Measurements from ENCODE around the gene CLMP.

GRCh38 chr11:123169821-123170220, 25.2 kb downstream of the CLMP start:
- TF ChIP-seq POLR2A (IDR thresholded peaks at IDR 0.05; ENCODE audit: low read length) (no peak), REST (IDR thresholded peaks at IDR 0.05) (no peak), CEBPB (IDR thresholded peaks at IDR 0.05) (no peak)
